ENCODE results near the gene AHRR. TPM values are rescaled to one million over a fixed set of nuclear protein-coding genes. Genes with fewer than 3 reads are reported as not detected.

The AHRR gene
- total RNA-seq, 4 donors from 2014 or later: 1.3 to 8.8 (median 1.5) TPM

DNA sequence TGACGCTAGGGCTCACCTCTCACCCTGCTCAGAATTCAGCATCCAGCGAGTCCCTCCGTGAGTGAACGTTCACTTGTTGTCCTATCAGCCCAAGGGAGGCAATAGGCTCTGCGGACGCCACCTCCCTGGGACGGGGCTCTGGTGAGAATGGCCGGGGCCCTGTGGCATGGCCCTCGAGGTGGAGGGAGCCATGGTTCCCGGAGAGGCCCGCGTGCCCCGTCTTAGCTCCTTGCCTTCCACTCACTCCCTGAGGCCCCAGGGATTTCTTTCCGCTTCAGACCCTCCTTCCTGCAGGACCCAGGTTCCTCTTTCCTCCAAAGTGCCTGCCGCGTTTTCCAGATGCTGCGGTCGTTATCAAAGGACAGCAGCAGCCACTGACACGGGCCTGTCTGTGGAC lies 142.9 kb downstream of the AHRR start:
- intact Hi-C loops (cut with DNase I; ENCODE audit: low total_unique reads): loop anchor here (10.0 kb wide), 1 partner anchor 440 kb away; no protein-coding TSS in a partner anchor
- Histone ChIP-seq H3K9me3 (no peaks in the 10 kb centered on the region), H3K27me3 (no peaks in the 10 kb centered on the region), H3K36me3 (peaks cover 0 to 26% (median 8%) of the 10 kb centered on the region in 4 donors), H3K4me1 (no peaks in the 10 kb centered on the region), H3K27ac (no peak overlapping the region), H3K4me3 (no peak overlapping the region)
- in situ Hi-C loops (cut with MboI; ENCODE audit: low pct_ligation_motif_present in 1 of 4, low pct_unique_long_range_greater_than_20kb in 1 of 4, low sequenced_read_pairs in 3 of 4): no loop called here
- peak; percentile 8 for DNase-seq
- TF ChIP-seq EP300 (IDR thresholded peaks at IDR 0.05; ENCODE audit: low read depth) (no peak), POLR2A (IDR thresholded peaks at IDR 0.05) (no peak)
- TF ChIP-seq, protein P1, sequence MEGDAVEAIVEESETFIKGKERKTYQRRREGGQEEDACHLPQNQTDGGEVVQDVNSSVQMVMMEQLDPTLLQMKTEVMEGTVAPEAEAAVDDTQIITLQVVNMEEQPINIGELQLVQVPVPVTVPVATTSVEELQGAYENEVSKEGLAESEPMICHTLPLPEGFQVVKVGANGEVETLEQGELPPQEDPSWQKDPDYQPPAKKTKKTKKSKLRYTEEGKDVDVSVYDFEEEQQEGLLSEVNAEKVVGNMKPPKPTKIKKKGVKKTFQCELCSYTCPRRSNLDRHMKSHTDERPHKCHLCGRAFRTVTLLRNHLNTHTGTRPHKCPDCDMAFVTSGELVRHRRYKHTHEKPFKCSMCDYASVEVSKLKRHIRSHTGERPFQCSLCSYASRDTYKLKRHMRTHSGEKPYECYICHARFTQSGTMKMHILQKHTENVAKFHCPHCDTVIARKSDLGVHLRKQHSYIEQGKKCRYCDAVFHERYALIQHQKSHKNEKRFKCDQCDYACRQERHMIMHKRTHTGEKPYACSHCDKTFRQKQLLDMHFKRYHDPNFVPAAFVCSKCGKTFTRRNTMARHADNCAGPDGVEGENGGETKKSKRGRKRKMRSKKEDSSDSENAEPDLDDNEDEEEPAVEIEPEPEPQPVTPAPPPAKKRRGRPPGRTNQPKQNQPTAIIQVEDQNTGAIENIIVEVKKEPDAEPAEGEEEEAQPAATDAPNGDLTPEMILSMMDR (IDR thresholded peaks at IDR 0.05): no peak
- WGBS, 2 donors (ENCODE audit: low coverage in 1 of 2): 93% methylated on average over 19 of the region's 19 CpGs; no CpG with 5 or more reads in 1 of the 2 donors

DNA sequence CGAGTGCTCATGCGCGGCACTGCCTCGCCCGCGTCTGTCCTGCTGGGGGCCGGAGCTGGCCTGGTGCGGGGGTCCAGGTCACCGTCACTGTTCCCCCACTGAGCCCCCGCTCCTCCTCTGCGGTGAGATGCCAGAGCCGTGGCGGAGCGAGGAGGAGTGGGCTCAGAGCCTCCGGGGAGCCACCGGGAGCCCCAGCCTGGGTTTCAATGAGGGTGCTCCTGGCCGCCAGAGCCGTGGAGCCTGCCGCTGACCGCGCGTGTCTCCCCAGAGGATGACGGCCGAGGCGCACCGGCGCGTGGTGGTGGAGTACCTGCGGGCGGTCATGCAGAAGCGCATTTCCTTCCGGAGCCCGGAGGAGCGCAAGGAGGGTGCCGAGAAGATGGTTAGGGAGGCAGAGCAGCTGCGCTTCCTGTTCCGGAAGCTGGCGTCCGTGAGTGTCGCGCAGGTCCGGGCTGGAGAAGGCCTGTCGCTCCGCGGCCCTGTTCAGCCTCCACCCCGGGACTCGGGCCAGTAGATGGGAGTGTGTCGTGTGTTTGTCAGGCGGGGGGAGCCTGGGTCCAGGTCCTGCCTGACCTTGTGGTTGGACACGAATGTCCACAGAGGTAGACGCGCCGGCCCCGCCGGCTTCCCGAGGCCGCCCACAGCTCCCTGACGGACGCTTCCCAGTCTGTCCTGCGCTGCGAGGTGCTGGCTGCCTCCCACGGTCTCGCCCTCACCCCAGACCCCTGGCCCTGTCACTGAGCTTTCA lies 143.5 kb downstream of the AHRR start:
- Histone ChIP-seq H3K36me3 (peaks cover 0 to 21% (median 8%) of the 10 kb centered on the region in 4 donors), H3K9me3 (no peaks in the 10 kb centered on the region), H3K27ac (no peak overlapping the region), H3K4me1 (no peaks in the 10 kb centered on the region), H3K4me3 (no peak overlapping the region), H3K27me3 (no peaks in the 10 kb centered on the region)
- 95% methylated on average over 56 of the region's 63 CpGs; no CpG with 5 or more reads in 1 of the 2 donors for WGBS, 2 donors (ENCODE audit: low coverage in 1 of 2)
- TF ChIP-seq EP300 (IDR thresholded peaks at IDR 0.05; ENCODE audit: low read depth): no peak
- TF ChIP-seq, protein P1 (IDR thresholded peaks at IDR 0.05): no peak
- TF ChIP-seq POLR2AphosphoS5 (IDR thresholded peaks at IDR 0.05): no peak
- no peak for TF ChIP-seq POLR2A (IDR thresholded peaks at IDR 0.05)
- DNase-seq: peak; percentile 5
- intact Hi-C loops (cut with DNase I; ENCODE audit: low total_unique reads): loop anchor here (10.0 kb wide), 1 partner anchor 440 kb away; no protein-coding TSS in a partner anchor
- in situ Hi-C loops (cut with MboI; ENCODE audit: low pct_ligation_motif_present in 1 of 4, low pct_unique_long_range_greater_than_20kb in 1 of 4, low sequenced_read_pairs in 3 of 4): no loop called here

DNA sequence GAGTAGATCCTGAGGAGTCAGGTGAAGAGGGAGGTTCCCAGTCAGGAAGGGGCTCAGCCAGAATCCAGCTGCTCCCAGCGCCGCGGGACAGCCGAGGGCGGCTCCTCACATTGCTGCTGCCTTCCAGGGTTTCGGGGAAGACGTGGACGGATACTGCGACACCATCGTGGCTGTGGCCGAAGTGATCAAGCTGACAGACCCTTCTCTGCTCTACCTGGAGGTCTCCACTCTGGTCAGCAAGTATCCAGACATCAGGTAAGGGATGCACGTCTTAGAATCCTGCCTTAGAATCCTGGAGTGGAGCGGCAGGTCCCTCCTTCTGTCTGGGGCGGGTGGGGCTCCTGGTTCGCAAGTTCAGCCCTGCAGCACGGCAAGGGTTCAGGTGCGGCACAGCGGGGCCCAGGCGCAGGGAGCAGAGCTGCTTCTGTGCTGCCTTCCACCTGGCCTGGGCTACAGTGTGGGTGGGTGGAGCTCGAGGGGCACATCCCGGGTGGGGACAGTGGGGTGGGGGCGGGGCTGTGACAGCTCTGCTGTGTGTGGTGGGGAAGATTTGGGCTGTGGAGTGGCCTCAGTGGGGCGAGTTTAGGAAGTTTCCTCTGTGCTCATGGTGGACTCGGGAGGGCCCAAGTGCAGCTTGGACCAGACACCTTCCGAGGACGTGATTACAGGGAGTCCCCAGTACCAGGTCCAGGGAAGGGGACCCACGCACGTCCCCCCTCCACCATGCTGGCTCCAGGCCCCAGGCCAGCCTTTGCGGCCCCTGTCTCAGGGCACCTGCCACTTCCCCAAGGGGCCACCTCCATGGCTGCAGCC lies 144.3 kb downstream of the AHRR start:
- peak; percentile 5 for DNase-seq
- no peaks in the 10 kb centered on the region for H3K4me1 ChIP-seq
- no peak overlapping the region for H3K27ac ChIP-seq
- H3K27me3 ChIP-seq: no peaks in the 10 kb centered on the region
- 86% methylated on average over 28 of the region's 29 CpGs; no CpG with 5 or more reads in 1 of the 2 donors for WGBS, 2 donors (ENCODE audit: low coverage in 1 of 2)
- intact Hi-C loops (cut with DNase I; ENCODE audit: low total_unique reads): loop anchor here (10.0 kb wide), 1 partner anchor 439 kb away; no protein-coding TSS in a partner anchor
- TF ChIP-seq, protein P1 (IDR thresholded peaks at IDR 0.05): no peak
- TF ChIP-seq POLR2A (IDR thresholded peaks at IDR 0.05) (no peak), POLR2AphosphoS5 (IDR thresholded peaks at IDR 0.05) (no peak), EP300 (IDR thresholded peaks at IDR 0.05; ENCODE audit: low read depth) (no peak)
- H3K9me3 ChIP-seq: no peaks in the 10 kb centered on the region
- peaks cover 0 to 18% (median 8%) of the 10 kb centered on the region in 4 donors for H3K36me3 ChIP-seq
- H3K4me3 ChIP-seq: no peak overlapping the region
- in situ Hi-C loops (cut with MboI; ENCODE audit: low pct_ligation_motif_present in 1 of 4, low pct_unique_long_range_greater_than_20kb in 1 of 4, low sequenced_read_pairs in 3 of 4): no loop called here

Measured in transverse colon (tissue), 4 donors.